HUES6 (cell line): ENCODE results near the gene ZRANB2.

Experiments used
- H3K27ac ChIP-seq: 2 replicates; pipeline ENCODE4 v1.7.0; 2013; ENCODE audit warnings: low read depth, mild to moderate bottlenecking, low read length, inconsistent platforms
- H3K27me3 ChIP-seq: 2 replicates; pipeline ENCODE4 v1.6.1; 2013; ENCODE audit warnings: low read length; ENCODE audit not compliant: control insufficient read depth, insufficient read depth
- H3K36me3 ChIP-seq: 2 replicates; pipeline ENCODE4 v1.6.1; 2013; ENCODE audit warnings: low read length; ENCODE audit not compliant: control insufficient read depth, insufficient read depth
- H3K4me1 ChIP-seq: 2 replicates; pipeline ENCODE4 v1.6.1; 2013; ENCODE audit warnings: low read length; ENCODE audit not compliant: control insufficient read depth, insufficient read depth
- H3K4me3 ChIP-seq: 2 replicates; pipeline ENCODE4 v1.5.1; 2013; ENCODE audit warnings: low read depth, low read length
- H3K9ac ChIP-seq: one replicate; pipeline ENCODE4 v1.6.1; 2013; ENCODE audit warnings: mild to moderate bottlenecking, low read length
- H3K9me3 ChIP-seq: 2 replicates; pipeline ENCODE4 v1.6.1; 2013; ENCODE audit warnings: low read depth, low read length; ENCODE audit not compliant: control insufficient read depth, insufficient read depth

The ZRANB2 gene

GRCh38 chr1:71026093-71026492 is 54.7 kb downstream of the ZRANB2 start:
- no peaks in the 10 kb centered on the region for H3K36me3 ChIP-seq
- H3K9ac ChIP-seq = no peak overlapping the region
- no peaks in the 10 kb centered on the region for H3K4me1 ChIP-seq
- H3K9me3 ChIP-seq = no peaks in the 10 kb centered on the region
- no peaks in the 10 kb centered on the region for H3K27me3 ChIP-seq
- H3K4me3 ChIP-seq = no peak overlapping the region
- H3K27ac ChIP-seq = no peak overlapping the region

GRCh38 chr1:71023515-71023914 is 57.3 kb downstream of the ZRANB2 start:
- H3K9me3 ChIP-seq = no peaks in the 10 kb centered on the region
- H3K27ac ChIP-seq = no peak overlapping the region
- no peaks in the 10 kb centered on the region for H3K36me3 ChIP-seq
- H3K4me3 ChIP-seq = no peak overlapping the region
- no peaks in the 10 kb centered on the region for H3K27me3 ChIP-seq
- H3K4me1 ChIP-seq = no peaks in the 10 kb centered on the region
- H3K9ac ChIP-seq = no peak overlapping the region

- H3K4me3 ChIP-seq = no peak overlapping the region
- no peaks in the 10 kb centered on the region for H3K27me3 ChIP-seq
- no peaks in the 10 kb centered on the region for H3K9me3 ChIP-seq
- H3K36me3 ChIP-seq = no peaks in the 10 kb centered on the region
- H3K27ac ChIP-seq = no peak overlapping the region
- no peaks in the 10 kb centered on the region for H3K4me1 ChIP-seq
- H3K9ac ChIP-seq = no peak overlapping the region
These were observed 61.4 kb downstream of the ZRANB2 start for GRCh38 chr1:71019233-71019969.

- Histone ChIP-seq H3K4me1 (no peaks in the 10 kb centered on the region), H3K4me3 (no peak overlapping the region), H3K27me3 (no peaks in the 10 kb centered on the region), H3K9ac (no peak overlapping the region), H3K9me3 (no peaks in the 10 kb centered on the region), H3K27ac (no peak overlapping the region), H3K36me3 (no peaks in the 10 kb centered on the region)
These were observed 62.0 kb downstream of the ZRANB2 start for GRCh38 chr1:71018791-71019190.

- H3K9ac ChIP-seq = no peak overlapping the region
- no peaks in the 10 kb centered on the region for H3K4me1 ChIP-seq
- H3K36me3 ChIP-seq = no peaks in the 10 kb centered on the region
These were observed 65.1 kb downstream of the ZRANB2 start for GRCh38 chr1:71015745-71016144.

GRCh38 chr1:71014178-71014579 is 66.7 kb downstream of the ZRANB2 start:
- H3K9me3 ChIP-seq = no peaks in the 10 kb centered on the region
- no peaks in the 10 kb centered on the region for H3K4me1 ChIP-seq
- no peaks in the 10 kb centered on the region for H3K36me3 ChIP-seq
- no peak overlapping the region for H3K27ac ChIP-seq
- no peak overlapping the region for H3K9ac ChIP-seq
- H3K4me3 ChIP-seq = no peak overlapping the region
- no peaks in the 10 kb centered on the region for H3K27me3 ChIP-seq

More at GRCh38 chr1:71015745-71016144, 65.1 kb downstream of the ZRANB2 start:
- Histone ChIP-seq H3K4me3 (no peak overlapping the region), H3K27me3 (no peaks in the 10 kb centered on the region), H3K27ac (no peak overlapping the region), H3K9me3 (no peaks in the 10 kb centered on the region)
